GM12874 (cell line): ENCODE data around the gene MCRIP1.

Experiments
- TF ChIP-seq, protein P1 (sequence below): IDR thresholded peaks from 2 replicates; pipeline ENCODE4 v1.5.1; 2011; ENCODE audit warnings: low read depth, mild to moderate bottlenecking, control low read depth, low read length, moderate library complexity; ENCODE audit not compliant: insufficient read depth

MCRIP1 gene

DNA sequence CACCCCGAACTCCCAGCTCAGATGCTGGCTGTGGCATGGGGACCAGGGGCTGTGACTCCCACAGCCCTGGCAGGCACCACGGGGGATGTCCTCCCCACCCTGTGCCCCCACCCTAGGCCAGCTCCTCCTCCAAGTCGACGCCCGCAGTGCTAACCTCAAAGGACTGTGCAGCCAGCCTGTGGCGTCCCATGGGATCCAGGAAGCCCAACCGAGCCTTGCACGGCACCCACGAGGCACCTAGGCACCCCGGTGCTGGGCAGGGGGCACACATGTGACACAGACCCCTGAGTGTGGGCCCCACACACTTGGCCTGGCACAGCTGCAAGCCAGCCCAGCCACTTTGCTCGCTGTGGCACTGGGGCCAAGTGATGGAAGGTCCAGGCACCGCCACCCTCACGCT, 25.3 kb downstream of the MCRIP1 start:
- TF ChIP-seq, protein P1, sequence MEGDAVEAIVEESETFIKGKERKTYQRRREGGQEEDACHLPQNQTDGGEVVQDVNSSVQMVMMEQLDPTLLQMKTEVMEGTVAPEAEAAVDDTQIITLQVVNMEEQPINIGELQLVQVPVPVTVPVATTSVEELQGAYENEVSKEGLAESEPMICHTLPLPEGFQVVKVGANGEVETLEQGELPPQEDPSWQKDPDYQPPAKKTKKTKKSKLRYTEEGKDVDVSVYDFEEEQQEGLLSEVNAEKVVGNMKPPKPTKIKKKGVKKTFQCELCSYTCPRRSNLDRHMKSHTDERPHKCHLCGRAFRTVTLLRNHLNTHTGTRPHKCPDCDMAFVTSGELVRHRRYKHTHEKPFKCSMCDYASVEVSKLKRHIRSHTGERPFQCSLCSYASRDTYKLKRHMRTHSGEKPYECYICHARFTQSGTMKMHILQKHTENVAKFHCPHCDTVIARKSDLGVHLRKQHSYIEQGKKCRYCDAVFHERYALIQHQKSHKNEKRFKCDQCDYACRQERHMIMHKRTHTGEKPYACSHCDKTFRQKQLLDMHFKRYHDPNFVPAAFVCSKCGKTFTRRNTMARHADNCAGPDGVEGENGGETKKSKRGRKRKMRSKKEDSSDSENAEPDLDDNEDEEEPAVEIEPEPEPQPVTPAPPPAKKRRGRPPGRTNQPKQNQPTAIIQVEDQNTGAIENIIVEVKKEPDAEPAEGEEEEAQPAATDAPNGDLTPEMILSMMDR = no peak

DNA sequence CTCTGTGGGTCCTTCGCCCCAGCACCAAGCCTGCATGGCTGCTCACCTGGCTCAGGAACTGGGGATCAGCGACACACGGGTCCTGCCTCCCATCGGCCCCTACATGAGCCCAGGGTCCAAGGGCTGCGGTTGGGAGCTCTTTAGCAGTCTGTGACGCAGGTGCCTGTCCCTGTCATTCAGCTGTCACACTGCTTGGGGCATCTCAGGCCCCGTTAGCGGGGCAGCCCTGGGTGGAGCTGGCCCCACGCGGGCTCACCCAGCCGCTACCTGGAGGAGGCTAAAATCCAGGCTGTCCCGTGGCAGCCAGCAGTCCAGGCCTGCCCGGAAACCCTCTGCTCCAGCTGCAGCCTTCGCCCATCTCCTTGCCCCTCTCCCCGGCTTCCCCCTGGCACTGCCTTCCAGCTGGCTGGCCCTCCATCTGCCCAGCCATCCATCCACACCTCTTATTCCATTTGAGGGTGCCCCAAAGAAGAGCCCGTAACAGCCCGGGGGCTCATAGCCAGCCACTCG, 25.8 kb downstream of the MCRIP1 start:
- TF ChIP-seq, protein P1 = no peak

DNA sequence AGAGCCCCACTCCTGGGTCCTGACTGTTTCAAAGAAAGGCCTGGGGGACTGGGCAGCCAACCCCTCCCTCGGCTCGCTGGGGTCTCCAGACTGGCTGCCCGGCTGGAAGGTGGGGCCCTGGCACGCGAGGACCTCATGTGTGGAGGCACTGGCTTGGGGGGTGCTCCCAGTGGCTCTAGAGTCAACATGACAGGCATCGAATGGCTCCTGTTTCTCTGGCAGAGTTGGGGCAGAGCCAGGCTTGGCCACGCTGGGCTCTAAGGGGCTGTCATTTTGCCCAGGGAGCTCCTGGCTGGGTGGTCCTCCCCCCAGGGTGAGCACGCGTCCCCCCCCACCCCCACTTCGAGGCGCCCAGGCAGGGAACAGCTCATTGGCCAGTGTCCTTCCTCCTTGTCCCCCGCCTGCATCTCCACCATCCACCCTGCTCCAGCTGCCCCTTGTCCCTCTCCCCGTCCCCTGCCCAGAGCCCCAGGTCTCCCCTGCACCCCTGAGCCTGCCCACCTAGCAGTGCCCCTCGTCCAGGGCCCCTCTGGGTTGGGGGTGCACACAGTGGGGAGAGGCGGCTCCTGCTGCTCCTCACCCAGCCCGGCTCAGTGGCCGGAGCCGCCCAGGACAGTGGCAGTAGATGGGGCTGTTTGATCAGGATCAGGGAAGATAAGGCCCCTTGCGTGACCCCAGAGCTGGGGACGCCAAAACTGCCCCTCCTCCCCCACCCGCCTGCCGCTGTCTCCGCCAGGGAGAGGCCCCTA, 26.5 kb downstream of the MCRIP1 start:
- TF ChIP-seq, protein P1 = no peak

DNA sequence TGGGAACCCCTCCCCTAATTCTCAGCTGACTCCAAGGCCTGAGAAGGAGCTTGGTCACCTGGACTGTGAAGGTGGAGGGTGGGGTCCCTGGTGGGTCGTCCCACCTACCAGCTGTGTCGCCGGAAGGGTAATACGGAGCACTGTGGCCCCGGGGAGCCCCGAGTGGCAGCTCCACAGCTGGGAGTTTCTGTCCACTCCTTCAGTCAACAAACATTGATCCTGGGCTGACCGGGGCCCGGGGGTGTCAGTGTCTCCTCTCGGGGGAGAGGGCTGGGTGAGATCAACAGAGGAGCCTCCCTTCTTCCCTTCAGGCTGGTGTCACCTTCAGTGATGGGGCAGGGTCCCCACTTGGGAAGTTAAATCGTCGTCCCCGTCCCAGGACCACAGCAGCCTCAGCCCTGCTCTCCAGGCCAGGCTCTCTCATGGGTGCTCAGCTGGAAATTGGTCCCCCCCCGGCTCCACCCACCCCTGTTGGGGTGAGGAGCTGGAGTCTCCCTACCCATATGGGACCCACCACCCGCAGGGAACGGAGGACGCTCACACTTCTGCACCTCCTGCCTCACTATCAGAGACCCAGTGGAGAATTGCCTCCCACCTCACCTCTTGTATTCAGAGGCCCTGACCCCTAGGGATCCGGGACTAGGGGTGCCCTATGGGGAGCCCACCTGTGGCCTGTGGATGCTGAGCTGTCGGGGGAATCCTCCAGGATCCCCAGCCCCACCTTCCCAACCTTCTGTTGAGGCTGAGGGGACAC, 27.2 kb downstream of the MCRIP1 start:
- TF ChIP-seq, protein P1 = no peak

DNA sequence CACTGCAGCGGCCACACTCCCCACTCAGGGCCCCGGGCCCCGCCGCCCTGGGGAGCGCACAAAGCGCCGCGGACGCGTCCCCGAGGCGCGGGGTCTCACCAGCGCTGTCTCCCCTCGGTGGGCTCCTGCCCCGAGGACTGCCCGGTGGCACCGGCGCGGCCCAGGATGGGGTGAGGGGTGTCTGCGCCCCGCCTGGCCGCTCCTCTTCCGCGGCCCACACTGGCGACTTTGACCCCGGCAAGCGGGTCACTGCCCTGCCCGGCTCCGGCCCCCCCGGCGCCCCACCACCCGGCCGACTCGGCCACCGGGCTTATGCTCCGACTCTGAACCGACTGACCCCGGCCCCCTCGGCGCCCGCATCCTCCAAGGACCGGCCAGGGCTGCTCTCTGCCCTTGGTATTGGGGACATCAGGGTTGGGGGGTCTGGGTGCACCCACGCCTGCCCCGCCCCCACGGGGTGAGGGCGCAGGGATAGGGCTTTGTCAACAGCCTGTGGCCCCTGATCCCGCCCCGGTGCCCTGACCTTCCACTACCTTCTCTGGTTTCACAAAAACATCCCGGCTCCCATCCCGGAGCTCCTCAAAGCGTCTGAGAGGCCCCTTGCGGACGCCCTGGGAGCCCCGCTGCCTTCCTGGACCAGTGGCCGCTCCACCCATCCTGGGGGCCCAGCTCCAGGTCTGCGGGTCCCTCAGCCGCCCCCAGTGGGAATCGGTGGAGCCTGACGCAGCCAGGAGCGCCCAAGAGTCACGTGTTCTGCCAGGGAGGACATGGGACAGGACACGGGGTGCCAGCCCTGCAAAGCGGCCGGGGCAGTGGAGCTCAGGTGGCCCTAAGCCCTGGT, 28.3 kb downstream of the MCRIP1 start:
- TF ChIP-seq, protein P1 = no peak

DNA sequence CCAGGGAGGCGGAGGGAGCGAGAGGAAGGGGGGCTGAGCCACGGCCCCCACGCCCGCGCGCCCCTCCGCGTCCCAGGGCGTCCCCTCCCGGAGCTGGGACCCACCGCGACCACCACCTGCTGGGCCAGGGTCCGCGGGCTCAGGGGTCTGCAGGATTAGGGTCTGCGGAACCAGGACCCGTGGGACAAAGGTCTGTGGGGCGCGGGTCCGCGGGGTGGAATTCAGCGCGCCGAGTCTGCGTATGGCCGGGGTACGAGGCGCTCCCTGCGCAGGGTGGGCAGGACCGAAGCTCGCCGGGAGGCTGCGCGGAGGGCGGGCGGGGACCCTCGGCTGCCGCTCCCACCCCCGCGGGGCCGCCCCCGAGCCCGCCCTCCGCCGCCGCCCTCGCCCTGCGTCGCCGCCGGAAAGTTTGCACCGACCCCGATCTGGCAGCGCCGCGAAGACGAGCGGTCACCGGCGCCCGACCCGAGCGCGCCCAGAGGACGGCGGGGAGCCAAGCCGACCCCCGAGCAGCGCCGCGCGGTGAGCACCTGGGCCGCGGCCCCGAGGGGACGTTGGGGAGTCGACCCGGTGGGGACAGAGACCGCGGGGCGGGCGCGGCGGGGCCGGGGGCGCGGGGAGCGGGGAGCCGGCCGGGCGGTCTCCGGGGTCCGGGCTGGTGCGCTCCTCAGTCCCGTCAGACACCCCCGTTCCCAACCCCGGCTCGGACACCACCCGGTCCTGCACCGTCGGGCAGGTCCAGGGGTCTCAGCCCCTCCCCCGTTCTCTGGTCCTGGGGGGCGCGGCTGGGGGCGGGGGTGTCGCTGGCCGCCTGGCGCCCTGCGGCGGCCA, 29.1 kb downstream of the MCRIP1 start, which contains the start of gene GCGR:
Gene GCGR (plus strand): TSS at position 423 of the 831 bp plus-strand sequence. CDS start 4,869 bp downstream, outside the sequence.
- TF ChIP-seq, protein P1 = no peak
